ENCODE results near the gene WNT6.

WNT6 gene

GRCh38 chr2:218816561-218817011, 43.0 kb upstream of the WNT6 start:
- Histone ChIP-seq H3K9me2 (replicated peaks; ENCODE audit: low read depth, low read length) (no peaks in the 10 kb centered on the region), H4K20me1 (ENCODE audit: insufficient read depth, low read length, poor library complexity, severe bottlenecking) (no peaks in the 10 kb centered on the region), H3K4me1 (ENCODE audit: insufficient read depth, low read length, poor library complexity, severe bottlenecking) (no peaks in the 10 kb centered on the region), H3K4me2 (ENCODE audit: low read depth, low read length, poor library complexity, severe bottlenecking) (no peak overlapping the region), H2AFZ (ENCODE audit: low read length) (no peak overlapping the region), H3K4me3 (ENCODE audit: low read length, poor library complexity, severe bottlenecking) (no peak overlapping the region), H3K36me3 (ENCODE audit: insufficient read depth, low read length) (no peaks in the 10 kb centered on the region), H3K79me2 (ENCODE audit: insufficient read depth, low read length) (no peaks in the 10 kb centered on the region), H3F3A (ENCODE audit: low read depth) (no peaks in the 10 kb centered on the region), H3K27me3 (ENCODE audit: insufficient read depth, low read length, poor library complexity, severe bottlenecking) (no peaks in the 10 kb centered on the region), H3K9me3 (ENCODE audit: insufficient read depth, low read depth, low read length) (no peaks in the 10 kb centered on the region), H3K9ac (ENCODE audit: low read depth, low read length, poor library complexity, severe bottlenecking) (no peak overlapping the region)
- TF ChIP-seq, protein P1, sequence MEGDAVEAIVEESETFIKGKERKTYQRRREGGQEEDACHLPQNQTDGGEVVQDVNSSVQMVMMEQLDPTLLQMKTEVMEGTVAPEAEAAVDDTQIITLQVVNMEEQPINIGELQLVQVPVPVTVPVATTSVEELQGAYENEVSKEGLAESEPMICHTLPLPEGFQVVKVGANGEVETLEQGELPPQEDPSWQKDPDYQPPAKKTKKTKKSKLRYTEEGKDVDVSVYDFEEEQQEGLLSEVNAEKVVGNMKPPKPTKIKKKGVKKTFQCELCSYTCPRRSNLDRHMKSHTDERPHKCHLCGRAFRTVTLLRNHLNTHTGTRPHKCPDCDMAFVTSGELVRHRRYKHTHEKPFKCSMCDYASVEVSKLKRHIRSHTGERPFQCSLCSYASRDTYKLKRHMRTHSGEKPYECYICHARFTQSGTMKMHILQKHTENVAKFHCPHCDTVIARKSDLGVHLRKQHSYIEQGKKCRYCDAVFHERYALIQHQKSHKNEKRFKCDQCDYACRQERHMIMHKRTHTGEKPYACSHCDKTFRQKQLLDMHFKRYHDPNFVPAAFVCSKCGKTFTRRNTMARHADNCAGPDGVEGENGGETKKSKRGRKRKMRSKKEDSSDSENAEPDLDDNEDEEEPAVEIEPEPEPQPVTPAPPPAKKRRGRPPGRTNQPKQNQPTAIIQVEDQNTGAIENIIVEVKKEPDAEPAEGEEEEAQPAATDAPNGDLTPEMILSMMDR (conservative IDR thresholded peaks at IDR 0.05; ENCODE audit: low read length): no peak
- no peak for TF ChIP-seq EZH2phosphoT487 (IDR thresholded peaks at IDR 0.05; ENCODE audit: borderline replicate concordance)

DNA sequence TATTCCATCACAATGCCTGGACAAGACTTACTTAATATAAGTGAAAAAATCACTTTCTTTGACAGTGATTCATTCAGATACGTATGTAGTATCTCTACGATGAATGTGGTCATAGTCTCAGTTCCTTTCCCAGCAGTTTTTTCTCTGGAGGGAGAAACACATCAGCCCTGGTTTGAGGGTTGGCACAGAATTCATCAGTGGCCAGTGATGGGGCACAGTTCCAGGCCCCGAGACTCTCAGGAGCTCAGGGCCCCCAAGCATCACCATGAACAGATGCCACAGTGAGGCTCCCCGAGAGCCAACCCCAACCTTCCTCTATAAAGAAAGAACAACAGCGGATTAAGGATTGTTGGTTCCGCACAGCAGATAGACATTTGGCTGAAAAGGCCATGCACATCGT, 40.5 kb upstream of the WNT6 start:
- Histone ChIP-seq H3F3A (ENCODE audit: low read depth) (no peaks in the 10 kb centered on the region), H3K36me3 (ENCODE audit: insufficient read depth, low read length) (no peaks in the 10 kb centered on the region), H3K4me3 (ENCODE audit: low read length, poor library complexity, severe bottlenecking) (no peak overlapping the region), H3K79me2 (ENCODE audit: insufficient read depth, low read length) (no peaks in the 10 kb centered on the region), H3K9ac (ENCODE audit: low read depth, low read length, poor library complexity, severe bottlenecking) (no peak overlapping the region), H3K4me1 (ENCODE audit: insufficient read depth, low read length, poor library complexity, severe bottlenecking) (no peaks in the 10 kb centered on the region), H3K9me2 (replicated peaks; ENCODE audit: low read depth, low read length) (no peaks in the 10 kb centered on the region), H3K9me3 (ENCODE audit: insufficient read depth, low read depth, low read length) (no peaks in the 10 kb centered on the region), H2AFZ (ENCODE audit: low read length) (no peak overlapping the region), H3K4me2 (ENCODE audit: low read depth, low read length, poor library complexity, severe bottlenecking) (no peak overlapping the region), H3K27me3 (ENCODE audit: insufficient read depth, low read length, poor library complexity, severe bottlenecking) (no peaks in the 10 kb centered on the region), H4K20me1 (ENCODE audit: insufficient read depth, low read length, poor library complexity, severe bottlenecking) (no peaks in the 10 kb centered on the region)
- TF ChIP-seq, protein P1 (conservative IDR thresholded peaks at IDR 0.05; ENCODE audit: low read length): no peak
- no peak for TF ChIP-seq EZH2phosphoT487 (IDR thresholded peaks at IDR 0.05; ENCODE audit: borderline replicate concordance)

GRCh38 chr2:218820746-218821369, 38.7 kb upstream of the WNT6 start:
- Histone ChIP-seq H2AFZ (ENCODE audit: low read length) (no peak overlapping the region), H3K4me3 (ENCODE audit: low read length, poor library complexity, severe bottlenecking) (no peak overlapping the region), H3K36me3 (ENCODE audit: insufficient read depth, low read length) (no peaks in the 10 kb centered on the region), H3K27me3 (ENCODE audit: insufficient read depth, low read length, poor library complexity, severe bottlenecking) (no peaks in the 10 kb centered on the region), H3K9me2 (replicated peaks; ENCODE audit: low read depth, low read length) (no peaks in the 10 kb centered on the region), H3K9me3 (ENCODE audit: insufficient read depth, low read depth, low read length) (no peaks in the 10 kb centered on the region), H3K4me2 (ENCODE audit: low read depth, low read length, poor library complexity, severe bottlenecking) (no peak overlapping the region), H3K79me2 (ENCODE audit: insufficient read depth, low read length) (no peaks in the 10 kb centered on the region), H3F3A (ENCODE audit: low read depth) (no peaks in the 10 kb centered on the region), H4K20me1 (ENCODE audit: insufficient read depth, low read length, poor library complexity, severe bottlenecking) (no peaks in the 10 kb centered on the region), H3K9ac (ENCODE audit: low read depth, low read length, poor library complexity, severe bottlenecking) (no peak overlapping the region), H3K4me1 (ENCODE audit: insufficient read depth, low read length, poor library complexity, severe bottlenecking) (no peaks in the 10 kb centered on the region)
- TF ChIP-seq, protein P1 (conservative IDR thresholded peaks at IDR 0.05; ENCODE audit: low read length): no peak
- no peak for TF ChIP-seq EZH2phosphoT487 (IDR thresholded peaks at IDR 0.05; ENCODE audit: borderline replicate concordance)

Data from Loucy (cell line).